ENCODE results near the gene CHGA. TPM values are rescaled to one million over a fixed set of nuclear protein-coding genes. Genes with fewer than 3 reads are reported as not detected.

Gene CHGA
- total RNA-seq, 1 experiment from 2014 or later: not detected

DNA sequence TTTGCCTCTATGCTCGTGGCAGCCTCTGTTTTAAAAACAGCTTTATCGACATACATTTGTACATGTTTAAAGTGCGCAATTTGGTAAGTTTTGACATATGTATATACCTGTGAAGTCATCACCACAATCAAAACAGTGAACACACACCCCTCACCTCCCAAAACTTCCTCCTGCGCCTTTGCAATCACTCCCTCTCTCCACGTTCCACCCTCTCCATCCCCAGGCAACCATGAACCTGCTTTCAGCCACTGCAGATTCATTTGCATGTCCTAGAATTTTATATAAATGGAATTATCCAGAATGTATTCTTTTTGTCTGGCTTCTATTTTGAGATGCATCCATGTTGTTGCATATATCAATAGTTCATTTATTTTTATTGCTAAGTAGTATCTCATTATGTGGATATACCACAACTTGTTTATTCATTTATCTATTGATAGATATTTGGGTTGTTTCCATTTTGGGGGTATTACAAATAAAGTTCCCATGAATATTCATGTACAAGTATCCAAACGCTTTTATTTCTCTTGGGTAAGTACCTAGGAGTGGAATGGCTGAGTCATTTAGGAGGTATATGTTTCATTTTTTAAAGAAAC lies 15.5 kb upstream of the CHGA start (continued):
- TF ChIP-seq SRF (IDR thresholded peaks at IDR 0.05; ENCODE audit: low read depth) (no peak), CBX3 (IDR thresholded peaks at IDR 0.05; ENCODE audit: low read depth) (no peak), FOSL1 (IDR thresholded peaks at IDR 0.05; ENCODE audit: low read depth) (no peak), EZH2 (IDR thresholded peaks at IDR 0.05) (no peak)
- TF ChIP-seq, protein P1, sequence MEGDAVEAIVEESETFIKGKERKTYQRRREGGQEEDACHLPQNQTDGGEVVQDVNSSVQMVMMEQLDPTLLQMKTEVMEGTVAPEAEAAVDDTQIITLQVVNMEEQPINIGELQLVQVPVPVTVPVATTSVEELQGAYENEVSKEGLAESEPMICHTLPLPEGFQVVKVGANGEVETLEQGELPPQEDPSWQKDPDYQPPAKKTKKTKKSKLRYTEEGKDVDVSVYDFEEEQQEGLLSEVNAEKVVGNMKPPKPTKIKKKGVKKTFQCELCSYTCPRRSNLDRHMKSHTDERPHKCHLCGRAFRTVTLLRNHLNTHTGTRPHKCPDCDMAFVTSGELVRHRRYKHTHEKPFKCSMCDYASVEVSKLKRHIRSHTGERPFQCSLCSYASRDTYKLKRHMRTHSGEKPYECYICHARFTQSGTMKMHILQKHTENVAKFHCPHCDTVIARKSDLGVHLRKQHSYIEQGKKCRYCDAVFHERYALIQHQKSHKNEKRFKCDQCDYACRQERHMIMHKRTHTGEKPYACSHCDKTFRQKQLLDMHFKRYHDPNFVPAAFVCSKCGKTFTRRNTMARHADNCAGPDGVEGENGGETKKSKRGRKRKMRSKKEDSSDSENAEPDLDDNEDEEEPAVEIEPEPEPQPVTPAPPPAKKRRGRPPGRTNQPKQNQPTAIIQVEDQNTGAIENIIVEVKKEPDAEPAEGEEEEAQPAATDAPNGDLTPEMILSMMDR (IDR thresholded peaks at IDR 0.05 in 2 of 3, conservative IDR thresholded peaks at IDR 0.05 in 1 of 3; ENCODE audit: borderline replicate concordance in 1 of 3, insufficient read depth in 1 of 3, low read depth in 2 of 3, low read length in 2 of 3): no peak

DNA sequence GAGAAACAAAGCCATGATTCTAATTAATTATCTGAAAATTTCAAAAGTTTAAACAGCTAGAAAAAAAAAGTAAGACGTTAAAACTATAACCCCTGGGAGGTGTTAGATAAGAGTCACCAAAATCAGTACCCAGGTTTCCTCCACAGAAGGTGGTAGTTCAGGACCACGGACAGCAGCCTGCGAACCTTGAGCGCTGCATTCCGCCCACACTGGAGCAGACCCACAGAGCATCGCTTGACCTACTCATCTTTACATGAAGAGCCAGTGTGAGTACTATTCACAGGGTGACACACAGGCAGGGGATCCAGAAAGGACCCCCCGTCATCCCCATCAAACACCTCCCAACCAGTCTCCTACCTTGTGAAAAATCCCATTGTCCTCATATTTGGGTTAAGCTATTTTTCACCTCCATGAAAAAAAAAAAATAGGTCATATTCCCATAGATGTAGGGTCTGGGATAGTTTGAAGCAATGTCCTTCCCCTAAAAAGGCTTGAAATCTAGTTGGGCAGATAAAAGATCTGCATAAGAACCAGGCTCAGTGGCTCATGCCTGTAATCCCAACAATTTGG lies 8.8 kb upstream of the CHGA start:
- ChIA-PET RAD21 (ENCODE audit: low non-redundant PET in 1 of 2, low total read pairs in 2 of 2, uncharacterized antibody in 2 of 2, unreplicated experiment in 2 of 2) (no interaction called here), POLR2A (no interaction called here), CTCF (no interaction called here)
- intact Hi-C loops (cut with micrococcal nuclease): no loop called here
- H3K27ac ChIP-seq (ENCODE audit: low read depth, low read length): no peak overlapping the region
- DNase-seq (ENCODE audit: low read depth, low spot score) (no peak), ATAC-seq (no peak; the same call in 1 of the 2 replicates)
- H3K4me3 ChIP-seq (replicated peaks in 1 of 2; ENCODE audit: low read depth in 1 of 2, low read length in 2 of 2): no peak overlapping the region
- no peaks in the 10 kb centered on the region for H3K9me2 ChIP-seq (ENCODE audit: insufficient read depth)
- H3K79me2 ChIP-seq (ENCODE audit: insufficient read depth, low read length): no peaks in the 10 kb centered on the region
- no peak for TF ChIP-seq SIN3A (IDR thresholded peaks at IDR 0.05; ENCODE audit: low read depth)
- TF ChIP-seq, protein P2, sequence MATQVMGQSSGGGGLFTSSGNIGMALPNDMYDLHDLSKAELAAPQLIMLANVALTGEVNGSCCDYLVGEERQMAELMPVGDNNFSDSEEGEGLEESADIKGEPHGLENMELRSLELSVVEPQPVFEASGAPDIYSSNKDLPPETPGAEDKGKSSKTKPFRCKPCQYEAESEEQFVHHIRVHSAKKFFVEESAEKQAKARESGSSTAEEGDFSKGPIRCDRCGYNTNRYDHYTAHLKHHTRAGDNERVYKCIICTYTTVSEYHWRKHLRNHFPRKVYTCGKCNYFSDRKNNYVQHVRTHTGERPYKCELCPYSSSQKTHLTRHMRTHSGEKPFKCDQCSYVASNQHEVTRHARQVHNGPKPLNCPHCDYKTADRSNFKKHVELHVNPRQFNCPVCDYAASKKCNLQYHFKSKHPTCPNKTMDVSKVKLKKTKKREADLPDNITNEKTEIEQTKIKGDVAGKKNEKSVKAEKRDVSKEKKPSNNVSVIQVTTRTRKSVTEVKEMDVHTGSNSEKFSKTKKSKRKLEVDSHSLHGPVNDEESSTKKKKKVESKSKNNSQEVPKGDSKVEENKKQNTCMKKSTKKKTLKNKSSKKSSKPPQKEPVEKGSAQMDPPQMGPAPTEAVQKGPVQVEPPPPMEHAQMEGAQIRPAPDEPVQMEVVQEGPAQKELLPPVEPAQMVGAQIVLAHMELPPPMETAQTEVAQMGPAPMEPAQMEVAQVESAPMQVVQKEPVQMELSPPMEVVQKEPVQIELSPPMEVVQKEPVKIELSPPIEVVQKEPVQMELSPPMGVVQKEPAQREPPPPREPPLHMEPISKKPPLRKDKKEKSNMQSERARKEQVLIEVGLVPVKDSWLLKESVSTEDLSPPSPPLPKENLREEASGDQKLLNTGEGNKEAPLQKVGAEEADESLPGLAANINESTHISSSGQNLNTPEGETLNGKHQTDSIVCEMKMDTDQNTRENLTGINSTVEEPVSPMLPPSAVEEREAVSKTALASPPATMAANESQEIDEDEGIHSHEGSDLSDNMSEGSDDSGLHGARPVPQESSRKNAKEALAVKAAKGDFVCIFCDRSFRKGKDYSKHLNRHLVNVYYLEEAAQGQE (IDR thresholded peaks at IDR 0.05; ENCODE audit: low read depth): peak; percentile 96
- no TSS peak for BruUV-seq (replicated peaks)
- H4K20me1 ChIP-seq (ENCODE audit: insufficient read depth): no peaks in the 10 kb centered on the region
- H3K27me3 ChIP-seq (ENCODE audit: insufficient read depth, low read length): peaks cover 12% of the 10 kb centered on the region; the same call in 1 of the 2 replicates
- H3K9me3 ChIP-seq (ENCODE audit: control insufficient read depth in 1 of 2, insufficient read depth in 1 of 2, low read depth in 1 of 2, low read length in 2 of 2): no peaks in the 10 kb centered on the region
- H3K36me3 ChIP-seq (ENCODE audit: control insufficient read depth in 1 of 2, insufficient read depth in 2 of 2, low read length in 2 of 2): no peaks in the 10 kb centered on the region
- H3K9ac ChIP-seq (ENCODE audit: low read length): no peak overlapping the region
- H3K4me2 ChIP-seq (ENCODE audit: low read length): no peak overlapping the region
- H2AFZ ChIP-seq (ENCODE audit: low read depth, low read length, poor library complexity, severe bottlenecking): no peak overlapping the region
- no peaks in the 10 kb centered on the region for H3K4me1 ChIP-seq (ENCODE audit: control insufficient read depth in 1 of 2, insufficient read depth in 2 of 2, low read length in 2 of 2)

All from HCT116 (cell line).